Esophagus squamous epithelium (tissue), 5 donors: ENCODE results near the gene GEMIN8. TPM values are rescaled to one million over a fixed set of nuclear protein-coding genes. Genes with fewer than 3 reads are reported as not detected.
A peak's percentile ranks its signal among the peaks of the same experiment; 100 is the strongest.

Source experiments
- DNase-seq: peaks from one replicate; lab custom pipeline; 2025; lab: John Stamatoyannopoulos, UW
- H3K27ac ChIP-seq, 4 donors: fragments of 200-600 bp; sonication (generic); one replicate each; pipeline ENCODE4 v1.5.1; 2016 to 2019; ENCODE audit warnings: mild to moderate bottlenecking in 1 of 4
- H3K27me3 ChIP-seq, 4 donors: fragments of 200-600 bp; sonication (generic); 1 replicate in 3 of 4; 2 replicates in 1 of 4; pipeline versions ENCODE4 v1.5.1 to v1.6.0; 2017 to 2021; ENCODE audit warnings: antibody characterized with exemption in 1 of 4
- H3K36me3 ChIP-seq, 3 donors: fragments of 200-600 bp; sonication (generic); one replicate each; pipeline ENCODE4 v1.5.1; 2016 to 2019
- H3K4me1 ChIP-seq, 3 donors: fragments of 200-600 bp; sonication (generic); one replicate each; pipeline ENCODE4 v1.5.1; 2017 to 2019
- H3K4me3 ChIP-seq, 4 donors: fragments of 200-600 bp; sonication (generic); 1 replicate in 3 of 4; 2 replicates in 1 of 4; pipeline ENCODE4 v1.5.1; 2016 to 2019; ENCODE audit warnings: mild to moderate bottlenecking in 2 of 4, moderate library complexity in 1 of 4
- H3K9me3 ChIP-seq, 3 donors: fragments of 200-600 bp; sonication (generic); one replicate each; pipeline ENCODE4 v1.5.1; 2016 to 2019
- CTCF ChIP-seq, 6 experiments: fragments of 450-650 bp in 4 of 6; fragments of 200-600 bp in 2 of 6; sonication (generic) in 2 of 6; IDR thresholded peaks; one replicate each; pipeline ENCODE4 v1.5.1; 2016 to 2019; ENCODE audit warnings: antibody characterized with exemption in 6 of 6, mild to moderate bottlenecking in 4 of 6, moderate library complexity in 4 of 6
- POLR2A ChIP-seq, 4 donors: fragments of 450-650 bp; IDR thresholded peaks; one replicate each; pipeline ENCODE4 v1.6.1; 2017; ENCODE audit warnings: antibody characterized with exemption in 4 of 4, mild to moderate bottlenecking in 4 of 4, moderate library complexity in 3 of 4
- WGBS, 2 donors: methylation state at CpG; one replicate each; pipeline ENCODE4 v1.1.5; 2018; 5-methylcytosine and 5-hydroxymethylcytosine counted together
- intact Hi-C: fragments of 100-400 bp; cut with DNase I; formaldehyde crosslinking; loops from one replicate; pipeline ENCODE4 v1.15.0; 2022
- total RNA-seq, 4 donors: library from RNA; depleted of rRNA; stranded (reverse); fragments of >200 nt; gene quantifications; one replicate each; pipeline ENCODE4 v1.1.0, GENCODE V29; 2016
- donor health status: DM: yes; HTN: yes; CAD: no.

The GEMIN8 gene
- total RNA-seq, 4 donors from 2014 or later, result 12.2 to 20.8 (median 15.7) TPM

- intact Hi-C loops, result loop anchor here (5.0 kb wide), 1 partner anchor 1099 kb away; no protein-coding TSS in a partner anchor
- TF ChIP-seq POLR2A (IDR thresholded peaks at IDR 0.05) (no peak), CTCF (IDR thresholded peaks at IDR 0.05) (no peak)
- no peak for DNase-seq
Measured at GRCh38 chrX:14043209-14043608, 13.5 kb upstream of the GEMIN8 start.

DNA sequence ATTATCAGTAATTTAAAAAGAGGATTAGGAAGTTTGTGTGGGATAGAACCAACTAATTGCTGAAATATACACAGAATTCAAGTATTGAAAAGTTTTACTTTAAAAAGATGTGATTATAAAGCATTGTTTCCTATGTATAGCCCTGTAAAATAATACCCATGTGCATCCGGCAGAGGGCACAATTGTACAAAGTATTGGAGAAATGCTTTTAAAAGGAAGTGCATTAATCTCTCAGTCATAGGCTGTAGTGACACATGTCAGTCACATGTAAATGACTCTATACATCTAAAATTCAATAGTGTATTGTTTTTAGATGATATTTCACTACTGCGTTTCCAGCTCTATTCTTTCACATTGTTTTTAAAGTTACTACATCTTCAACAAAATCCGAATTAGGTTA, 9.7 kb upstream of the GEMIN8 start:
- no peak for DNase-seq
- no peak for TF ChIP-seq POLR2A (IDR thresholded peaks at IDR 0.05)
- peak; percentile 59 to 69 (median 68) for TF ChIP-seq CTCF (IDR thresholded peaks at IDR 0.05)
- H3K36me3 ChIP-seq, result no peaks in the 10 kb centered on the region
- no peaks in the 10 kb centered on the region for H3K9me3 ChIP-seq
- H3K27me3 ChIP-seq, result no peaks in the 10 kb centered on the region
- H3K4me3 ChIP-seq, result no peak overlapping the region
- intact Hi-C loops, result loop anchor here (10.0 kb wide), 1 partner anchor 285 kb away; no protein-coding TSS in a partner anchor
- 26 to 29% methylated on average over 3 of the region's 3 CpGs for WGBS, 2 donors
- no peak overlapping the region for H3K27ac ChIP-seq
- H3K4me1 ChIP-seq, result no peaks in the 10 kb centered on the region

More at GRCh38 chrX:14043209-14043608, 13.5 kb upstream of the GEMIN8 start:
- Histone ChIP-seq H3K27me3 (no peaks in the 10 kb centered on the region), H3K4me1 (no peaks in the 10 kb centered on the region), H3K4me3 (no peak overlapping the region), H3K9me3 (no peaks in the 10 kb centered on the region), H3K27ac (no peak overlapping the region), H3K36me3 (no peaks in the 10 kb centered on the region)

GRCh38 chrX:14038375-14039085, 8.8 kb upstream of the GEMIN8 start:
- H3K36me3 ChIP-seq, result no peaks in the 10 kb centered on the region
- no peaks in the 10 kb centered on the region for H3K27me3 ChIP-seq
- WGBS, 2 donors, result 43 to 49% methylated on average over 3 of the region's 3 CpGs
- intact Hi-C loops, result loop anchor here (10.0 kb wide), 1 partner anchor 284 kb away; no protein-coding TSS in a partner anchor
- H3K27ac ChIP-seq, result no peak overlapping the region
- TF ChIP-seq POLR2A (IDR thresholded peaks at IDR 0.05) (no peak), CTCF (IDR thresholded peaks at IDR 0.05) (no peak)
- H3K4me3 ChIP-seq, result no peak overlapping the region
- DNase-seq, result no peak
- H3K4me1 ChIP-seq, result no peaks in the 10 kb centered on the region
- no peaks in the 10 kb centered on the region for H3K9me3 ChIP-seq

- WGBS, 2 donors, result 0% methylated on average over 2 of the region's 2 CpGs
- Histone ChIP-seq H3K27ac (no peak overlapping the region), H3K27me3 (no peaks in the 10 kb centered on the region), H3K9me3 (no peaks in the 10 kb centered on the region), H3K36me3 (no peaks in the 10 kb centered on the region), H3K4me3 (no peak overlapping the region), H3K4me1 (peaks cover 0 to 33% (median 3%) of the 10 kb centered on the region in 3 donors)
- no peak for DNase-seq
- intact Hi-C loops, result loop anchor here (5.0 to 10.0 kb wide), 3 partner anchors 278 to 530 kb away; no protein-coding TSS in a partner anchor
- TF ChIP-seq CTCF (IDR thresholded peaks at IDR 0.05), result peak; percentile 71 to 85 (median 74)
- no peak for TF ChIP-seq POLR2A (IDR thresholded peaks at IDR 0.05)
Measured at GRCh38 chrX:14032406-14032805, 2.7 kb upstream of the GEMIN8 start.

GRCh38 chrX:14030174-14030530, 460 bp upstream of the GEMIN8 start:
- peak overlapping the region; percentile 56 to 77 (median 68) for H3K4me3 ChIP-seq
- no peaks in the 10 kb centered on the region for H3K36me3 ChIP-seq
- WGBS, 2 donors, result 1 to 5% methylated on average over 7 of the region's 7 CpGs
- H3K9me3 ChIP-seq, result no peaks in the 10 kb centered on the region
- H3K4me1 ChIP-seq, result peaks cover 0 to 44% (median 3%) of the 10 kb centered on the region in 3 donors
- TF ChIP-seq CTCF (IDR thresholded peaks at IDR 0.05), result no peak
- no peak for TF ChIP-seq POLR2A (IDR thresholded peaks at IDR 0.05)
- peak overlapping the region; percentile 78 to 91 (median 86) for H3K27ac ChIP-seq
- DNase-seq, result no peak
- intact Hi-C loops, result loop anchor here (5.0 to 10.0 kb wide), 3 partner anchors 275 to 528 kb away; no protein-coding TSS in a partner anchor
- H3K27me3 ChIP-seq, result no peaks in the 10 kb centered on the region
